ENCODE data around the gene ZNF524. TPM values are rescaled to one million over a fixed set of nuclear protein-coding genes. Genes with fewer than 3 reads are reported as not detected.
A peak's percentile ranks its signal among the peaks of the same experiment; 100 is the strongest.

ZNF524 gene
- total RNA-seq, 3 donors from 2014 or later: 22.3 to 25.6 (median 25.4) TPM

DNA sequence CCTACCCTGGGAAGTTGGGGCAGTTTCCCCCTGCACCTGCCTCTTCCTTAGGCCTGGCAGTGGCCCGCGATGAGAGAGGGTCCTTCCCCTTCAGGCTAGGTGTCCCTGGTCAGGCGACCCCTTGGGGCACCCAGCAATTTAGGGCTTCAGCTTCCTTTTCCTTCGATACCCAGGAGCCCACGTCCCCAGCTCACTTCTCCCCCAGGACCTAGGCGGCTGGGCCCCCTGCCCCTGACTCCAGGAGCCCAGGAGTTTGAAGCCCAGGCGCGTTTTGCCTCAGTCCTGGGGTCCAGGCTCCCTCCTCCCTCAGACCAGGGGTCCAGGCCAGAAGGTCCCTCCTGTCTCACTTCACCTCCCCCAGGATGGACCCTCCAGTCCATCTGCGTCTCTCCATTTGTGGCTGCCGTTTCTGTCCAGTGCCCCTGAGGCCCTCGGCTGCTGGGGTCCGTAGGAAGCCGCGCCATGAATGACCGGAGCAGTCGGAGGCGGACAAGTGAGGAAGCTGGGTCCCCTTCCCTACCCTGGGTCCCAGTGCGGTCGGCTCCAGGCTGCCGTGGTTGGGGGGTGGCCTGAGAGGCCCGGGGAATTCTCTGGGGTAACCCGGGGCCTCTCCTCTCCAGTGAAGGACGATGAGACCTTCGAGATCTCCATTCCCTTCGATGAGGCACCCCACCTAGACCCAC lies 48.6 kb downstream of the ZNF524 start:
- no peak for TF ChIP-seq POLR2A (IDR thresholded peaks at IDR 0.05)
- TF ChIP-seq, protein P1, sequence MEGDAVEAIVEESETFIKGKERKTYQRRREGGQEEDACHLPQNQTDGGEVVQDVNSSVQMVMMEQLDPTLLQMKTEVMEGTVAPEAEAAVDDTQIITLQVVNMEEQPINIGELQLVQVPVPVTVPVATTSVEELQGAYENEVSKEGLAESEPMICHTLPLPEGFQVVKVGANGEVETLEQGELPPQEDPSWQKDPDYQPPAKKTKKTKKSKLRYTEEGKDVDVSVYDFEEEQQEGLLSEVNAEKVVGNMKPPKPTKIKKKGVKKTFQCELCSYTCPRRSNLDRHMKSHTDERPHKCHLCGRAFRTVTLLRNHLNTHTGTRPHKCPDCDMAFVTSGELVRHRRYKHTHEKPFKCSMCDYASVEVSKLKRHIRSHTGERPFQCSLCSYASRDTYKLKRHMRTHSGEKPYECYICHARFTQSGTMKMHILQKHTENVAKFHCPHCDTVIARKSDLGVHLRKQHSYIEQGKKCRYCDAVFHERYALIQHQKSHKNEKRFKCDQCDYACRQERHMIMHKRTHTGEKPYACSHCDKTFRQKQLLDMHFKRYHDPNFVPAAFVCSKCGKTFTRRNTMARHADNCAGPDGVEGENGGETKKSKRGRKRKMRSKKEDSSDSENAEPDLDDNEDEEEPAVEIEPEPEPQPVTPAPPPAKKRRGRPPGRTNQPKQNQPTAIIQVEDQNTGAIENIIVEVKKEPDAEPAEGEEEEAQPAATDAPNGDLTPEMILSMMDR (IDR thresholded peaks at IDR 0.05): no peak
- TF ChIP-seq POLR2AphosphoS5 (IDR thresholded peaks at IDR 0.05): no peak
- H3K4me3 ChIP-seq: peak overlapping the region; percentile 88 to 98 (median 96)
- no peaks in the 10 kb centered on the region for H3K36me3 ChIP-seq
- H3K27ac ChIP-seq: peak overlapping the region; percentile 86 to 92
- peaks cover 9 to 11% of the 10 kb centered on the region in 2 donors for H3K4me1 ChIP-seq
- no peaks in the 10 kb centered on the region for H3K9me3 ChIP-seq
- intact Hi-C loops (cut with DNase I; ENCODE audit: low total_unique reads): no loop called here
- no peaks in the 10 kb centered on the region for H3K27me3 ChIP-seq
- no peak for DNase-seq (ENCODE audit: low spot score in 2 of 2)

DNA sequence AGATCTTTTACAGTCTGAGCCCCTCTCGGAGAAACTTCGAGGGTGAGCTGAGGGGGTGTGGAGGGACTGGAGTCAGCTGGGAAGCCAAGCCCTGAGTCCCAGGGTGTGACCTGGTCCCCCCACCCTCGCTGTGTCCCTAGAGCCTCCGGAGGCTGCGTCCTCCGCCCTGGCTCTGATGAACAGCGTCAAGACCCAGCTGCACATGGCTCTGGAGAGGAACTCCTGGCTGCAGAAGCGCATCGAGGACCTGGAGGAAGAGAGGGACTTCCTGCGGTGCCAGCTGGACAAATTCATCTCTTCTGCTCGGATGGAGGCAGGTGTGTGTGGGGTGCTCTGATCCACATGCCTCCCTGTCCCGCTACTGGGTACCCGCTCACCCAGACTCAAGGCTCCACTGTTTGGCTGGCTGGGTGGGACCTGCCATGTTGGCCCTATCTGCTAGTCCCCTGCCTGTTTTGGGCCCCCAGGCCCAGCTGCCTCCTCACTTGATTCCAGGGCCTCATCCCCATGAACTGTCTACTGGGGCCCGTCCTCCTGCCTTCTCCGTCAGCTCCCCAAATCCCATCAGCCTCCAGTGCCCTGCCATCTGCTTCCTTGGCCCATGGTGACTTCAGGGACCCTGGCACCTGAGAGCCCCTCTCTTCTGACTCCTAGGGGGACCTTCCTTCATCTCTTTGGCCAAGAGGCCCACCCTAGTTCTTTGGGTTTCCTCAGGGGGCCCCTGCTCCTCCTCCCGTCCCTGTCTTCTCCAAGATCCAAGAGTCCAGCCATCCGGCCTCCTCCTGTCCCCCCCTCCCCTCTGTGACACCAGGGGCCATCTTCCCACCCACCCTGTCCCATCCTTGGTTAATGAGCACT lies 49.4 kb downstream of the ZNF524 start:
- no peak for TF ChIP-seq POLR2AphosphoS5 (IDR thresholded peaks at IDR 0.05)
- TF ChIP-seq, protein P1 (IDR thresholded peaks at IDR 0.05): no peak
- no peak for TF ChIP-seq POLR2A (IDR thresholded peaks at IDR 0.05)
- DNase-seq (ENCODE audit: low spot score in 2 of 2): no peak
- no peaks in the 10 kb centered on the region for H3K27me3 ChIP-seq
- H3K9me3 ChIP-seq: no peaks in the 10 kb centered on the region
- peak overlapping the region; percentile 86 to 92 for H3K27ac ChIP-seq
- intact Hi-C loops (cut with DNase I; ENCODE audit: low total_unique reads): no loop called here
- peak overlapping the region; percentile 88 to 98 (median 96) for H3K4me3 ChIP-seq
- H3K4me1 ChIP-seq: peaks cover 3 to 7% of the 10 kb centered on the region in 2 donors
- no peaks in the 10 kb centered on the region for H3K36me3 ChIP-seq

DNA sequence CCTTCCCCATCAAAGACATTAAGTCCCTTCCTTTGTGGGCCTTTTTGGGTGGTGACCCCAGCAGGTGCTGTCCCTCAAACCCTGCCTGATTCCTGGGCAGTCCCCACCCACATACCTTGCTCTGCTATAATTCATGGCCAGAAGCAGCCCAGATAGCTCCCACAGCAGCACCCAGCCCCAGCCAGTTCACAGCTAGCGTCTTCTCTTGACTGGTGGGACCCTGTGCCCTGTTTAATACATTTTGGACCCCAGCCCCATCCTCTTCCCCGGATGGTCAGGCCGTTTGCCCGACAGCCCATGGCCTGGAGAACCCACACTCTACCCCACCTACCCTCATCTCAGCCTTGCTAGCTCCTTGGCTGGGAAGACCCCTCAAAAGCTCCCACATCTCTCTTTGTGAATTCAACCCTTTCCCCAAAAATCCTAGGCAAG lies 50.1 kb downstream of the ZNF524 start:
- H3K36me3 ChIP-seq: no peaks in the 10 kb centered on the region
- peaks cover 0 to 4% of the 10 kb centered on the region in 2 donors for H3K4me1 ChIP-seq
- no peak for DNase-seq (ENCODE audit: low spot score in 2 of 2)
- H3K9me3 ChIP-seq: no peaks in the 10 kb centered on the region
- H3K27me3 ChIP-seq: no peaks in the 10 kb centered on the region
- TF ChIP-seq POLR2A (IDR thresholded peaks at IDR 0.05) (no peak), POLR2AphosphoS5 (IDR thresholded peaks at IDR 0.05) (no peak)
- TF ChIP-seq, protein P1 (IDR thresholded peaks at IDR 0.05): no peak
- H3K27ac ChIP-seq: no peak overlapping the region
- no peak overlapping the region for H3K4me3 ChIP-seq
- intact Hi-C loops (cut with DNase I; ENCODE audit: low total_unique reads): no loop called here

DNA sequence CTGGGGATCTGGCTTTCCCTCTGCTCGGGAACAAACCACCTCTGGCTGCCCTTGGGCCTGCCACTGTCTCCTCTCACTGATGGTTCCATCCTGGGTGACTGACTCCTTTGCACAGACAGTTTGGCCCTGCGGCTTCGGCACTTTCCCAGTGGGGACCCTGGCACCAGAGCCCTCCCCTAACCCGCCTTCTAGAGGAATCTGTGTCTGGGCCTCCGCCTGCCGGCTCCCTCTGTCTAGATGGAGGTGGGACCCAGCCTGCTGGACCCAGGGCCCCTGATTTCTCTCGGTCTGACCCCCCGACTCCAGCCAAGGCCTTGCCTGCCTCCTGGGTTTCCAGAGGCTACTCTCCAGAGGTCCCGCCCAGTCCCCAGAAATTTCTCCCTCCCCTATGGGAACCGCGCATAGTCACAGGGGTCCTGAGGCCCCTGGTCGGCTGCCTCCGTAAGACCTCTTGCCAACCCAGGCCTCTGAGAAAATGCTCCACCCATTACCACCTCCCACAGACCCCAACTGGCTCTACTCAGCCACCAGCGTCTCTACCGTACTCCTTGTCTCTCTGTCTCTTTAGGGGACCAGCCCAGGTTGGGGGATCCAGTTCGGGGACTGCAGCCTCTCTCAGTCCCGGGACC lies 50.6 kb downstream of the ZNF524 start:
- DNase-seq (ENCODE audit: low spot score in 2 of 2): no peak
- no peaks in the 10 kb centered on the region for H3K36me3 ChIP-seq
- peaks cover 0 to 4% of the 10 kb centered on the region in 2 donors for H3K4me1 ChIP-seq
- H3K27me3 ChIP-seq: no peaks in the 10 kb centered on the region
- H3K4me3 ChIP-seq: no peak overlapping the region
- intact Hi-C loops (cut with DNase I; ENCODE audit: low total_unique reads): no loop called here
- no peak for TF ChIP-seq POLR2AphosphoS5 (IDR thresholded peaks at IDR 0.05)
- TF ChIP-seq, protein P1 (IDR thresholded peaks at IDR 0.05): no peak
- no peak for TF ChIP-seq POLR2A (IDR thresholded peaks at IDR 0.05)
- no peaks in the 10 kb centered on the region for H3K9me3 ChIP-seq
- no peak overlapping the region for H3K27ac ChIP-seq

Data from breast epithelium (tissue), 4 donors.